Left cardiac atrium (tissue), 4 donors: ENCODE results near the gene DNAJC11. TPM values are rescaled to one million over a fixed set of nuclear protein-coding genes. Genes with fewer than 3 reads are reported as not detected.
A peak's percentile ranks its signal among the peaks of the same experiment; 100 is the strongest.
"Not testable (repeated sequence)": the region's sequence is repeated elsewhere in the genome, so short reads cannot be mapped to it uniquely, and the experiment has no call there.

Source experiments
- ATAC-seq, 2 donors: fragments of 200-7000 bp; cut with Tn5 transposase; one replicate each; pipeline ENCODE4 v1.9.1; 2020; ENCODE audit warnings: mild to moderate bottlenecking in 2 of 2, moderate library complexity in 2 of 2
- DNase-seq: peaks from one replicate; pipeline ENCODE4 v3.0.0-alpha.2; 2020
- intact Hi-C, 2 donors: fragments of 100-400 bp; cut with DNase I; formaldehyde crosslinking; loops; one replicate each; pipeline versions ENCODE4 v1.14.1 to v1.15.1; 2022 to 2023
- total RNA-seq, 2 donors: library from RNA; stranded (reverse); fragmentation: NEBNext Ultra II Directional; extraction: Animal tissue kit (Norgen Biotek cat#: 25700); gene quantifications; one replicate each; pipeline ENCODE4 v1.2.1, GENCODE V29; 2021
- donor health status: DM: no; HTN: yes; CAD: no.
- donor health status: DM: no; HTN: yes; CAD: no; lungs with severe emphysema.
- donor health status: DM: yes; HTN: yes; CAD: no.
- donor health status: Dilated cardiomyopathy.

The DNAJC11 gene
- total RNA-seq, 2 donors from 2014 or later: 54.5 to 57.1 TPM

- DNase-seq (no peak), ATAC-seq (no peak)
- intact Hi-C loops: no loop called here
Observed at GRCh38 chr1:6703016-6703415, 1.4 kb upstream of the DNAJC11 start.

- ATAC-seq (no peak), DNase-seq (no peak)
- intact Hi-C loops: no loop called here
Observed at GRCh38 chr1:6700853-6701436, 671 bp downstream of the DNAJC11 start.

DNA sequence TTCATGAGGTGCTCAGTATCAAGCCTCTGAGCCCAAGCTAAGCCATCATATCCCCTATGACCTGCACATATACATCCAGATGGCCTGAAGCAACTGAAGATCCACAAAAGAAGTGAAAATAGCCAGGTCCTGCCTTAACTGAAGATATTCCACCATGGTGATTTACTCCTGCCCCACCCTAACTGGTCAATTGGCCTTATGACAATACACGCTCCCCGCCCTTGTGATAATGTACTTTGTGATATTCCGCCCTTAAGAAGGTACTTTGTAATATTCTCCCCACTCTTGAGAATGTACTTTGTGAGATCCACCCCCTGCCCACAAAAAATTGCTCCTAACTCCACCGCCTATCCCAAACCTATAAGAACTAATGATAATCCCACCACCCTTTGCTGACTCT, 1.7 kb downstream of the DNAJC11 start:
- DNase-seq, ATAC-seq, intact Hi-C loops: not testable (repeated sequence)

DNA sequence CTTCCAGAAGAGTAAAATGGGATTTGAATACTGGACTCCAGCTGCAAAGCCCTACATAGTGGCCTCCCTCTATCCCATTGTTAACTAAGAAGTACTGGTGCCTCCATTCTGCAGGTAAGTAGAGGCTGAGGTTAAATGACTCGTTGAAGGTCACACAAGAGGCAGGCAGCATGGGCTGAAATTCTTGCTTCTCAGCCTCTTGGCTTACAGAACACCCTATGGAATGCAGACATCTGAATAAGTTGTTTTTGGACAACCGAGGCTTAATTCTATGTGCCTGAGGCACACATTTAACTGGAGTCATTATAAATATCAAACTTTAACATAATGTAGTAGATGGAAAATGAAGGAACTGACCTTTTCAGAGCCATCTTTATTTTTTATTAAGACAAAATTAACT, 5.7 kb downstream of the DNAJC11 start:
- intact Hi-C loops: no loop called here
- no peak for ATAC-seq
- DNase-seq: no peak

DNA sequence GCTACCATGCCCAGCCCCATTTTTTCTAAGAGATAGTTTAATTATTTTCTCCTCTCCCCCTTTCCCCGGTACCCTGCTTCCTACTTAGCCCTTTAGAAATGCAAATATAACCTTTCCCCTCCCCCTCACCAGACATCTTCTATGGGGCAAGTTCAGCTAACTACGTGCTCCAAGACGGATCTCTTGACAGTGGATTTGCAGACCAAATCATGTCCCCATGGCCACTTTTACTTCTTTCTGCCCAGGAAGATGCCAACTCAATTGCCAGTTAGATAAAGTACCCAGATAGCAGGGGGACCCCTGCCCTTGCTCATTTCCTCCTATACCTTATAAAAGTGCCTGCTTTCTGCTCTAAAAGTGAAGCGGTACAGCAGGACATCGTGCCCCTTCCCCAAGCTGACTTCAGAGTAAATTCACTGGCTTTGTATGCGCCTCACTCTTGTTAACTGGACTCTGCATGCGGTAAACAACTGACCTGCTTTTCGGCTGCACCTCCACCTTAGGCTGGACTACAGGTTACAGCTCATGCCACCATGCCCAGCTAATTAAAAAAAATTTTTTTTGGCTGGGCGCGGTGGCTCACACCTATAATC, 7.4 kb downstream of the DNAJC11 start:
- no peak for ATAC-seq
- no peak for DNase-seq
- intact Hi-C loops: no loop called here

- ATAC-seq (no peak), DNase-seq (no peak)
- intact Hi-C loops: no loop called here
Observed at GRCh38 chr1:6692956-6693355, 8.7 kb downstream of the DNAJC11 start.

GRCh38 chr1:6691507-6691906, 10.1 kb downstream of the DNAJC11 start:
- intact Hi-C loops: no loop called here
- no peak for DNase-seq

DNA sequence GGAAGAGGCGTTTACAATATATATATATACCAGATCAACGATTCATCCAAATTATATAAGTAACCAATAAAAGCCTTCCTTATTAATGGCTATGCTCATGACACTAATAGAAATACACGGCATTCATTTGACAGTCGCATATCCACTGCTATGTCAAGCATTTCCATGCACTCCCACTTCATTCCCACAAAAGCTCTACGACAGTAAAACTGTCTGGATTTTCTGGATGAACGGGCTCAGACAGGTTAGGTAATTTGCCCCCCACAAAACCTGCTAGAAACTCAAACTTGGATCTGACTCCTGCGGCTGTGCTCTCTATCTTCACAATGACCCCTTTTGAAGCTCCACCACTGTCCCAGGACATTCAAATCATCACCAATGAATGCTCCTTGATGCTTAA, 11.4 kb downstream of the DNAJC11 start:
- no peak for ATAC-seq
- intact Hi-C loops: no loop called here

More at GRCh38 chr1:6691507-6691906, 10.1 kb downstream of the DNAJC11 start:
- ATAC-seq: peak in 1 of 2 donors; percentile 55

DNA sequence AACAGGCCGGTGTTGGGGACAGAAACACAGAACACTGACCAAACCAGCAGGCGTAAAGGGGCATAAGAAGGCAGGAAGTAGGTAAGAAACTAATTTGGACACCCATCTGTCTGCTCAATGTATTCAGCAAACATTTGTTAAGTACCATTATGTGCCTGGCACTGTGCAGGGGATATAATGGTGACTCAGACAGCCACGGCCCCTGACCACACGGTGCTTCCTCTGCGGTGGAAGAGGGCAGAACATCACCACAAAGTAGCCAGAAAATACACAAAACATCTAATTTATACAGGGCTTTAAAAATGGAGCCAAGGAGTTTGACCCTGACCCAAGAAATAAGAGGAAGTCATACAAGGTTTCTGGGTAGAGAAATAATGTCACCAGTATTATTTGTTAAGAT, 12.9 kb downstream of the DNAJC11 start:
- DNase-seq (no peak), ATAC-seq (no peak)
- intact Hi-C loops: no loop called here

More for the DNA sequence above, 11.4 kb downstream of the DNAJC11 start:
- DNase-seq: no peak

- ATAC-seq: no peak
- intact Hi-C loops: no loop called here
Observed at GRCh38 chr1:6688001-6688400, 13.6 kb downstream of the DNAJC11 start.

GRCh38 chr1:6686294-6686693, 15.3 kb downstream of the DNAJC11 start:
- peak; percentile 89 to 95 for ATAC-seq
- intact Hi-C loops: no loop called here
- peak; percentile 42 for DNase-seq

More at GRCh38 chr1:6688001-6688400, 13.6 kb downstream of the DNAJC11 start:
- DNase-seq: no peak

DNA sequence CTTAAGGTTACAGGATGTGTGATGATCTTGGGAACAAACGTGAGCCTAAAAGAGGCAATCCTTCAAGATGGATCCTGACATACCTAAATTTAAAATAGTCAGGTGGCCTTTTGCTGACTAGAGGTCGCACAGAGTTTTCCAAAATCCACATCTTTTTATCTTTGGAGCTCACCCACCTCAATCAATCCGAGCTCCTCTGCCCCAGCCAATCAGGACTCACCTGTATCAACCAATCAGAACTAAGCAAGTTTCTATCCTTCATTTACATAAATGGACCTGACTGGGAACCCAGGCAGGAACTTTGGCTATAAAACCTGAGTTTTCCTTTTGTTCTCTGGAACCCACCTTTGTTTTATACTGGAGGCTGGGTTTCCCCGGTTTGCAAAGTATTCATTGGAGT, 16.2 kb downstream of the DNAJC11 start:
- DNase-seq (no peak), ATAC-seq (no peak)
- intact Hi-C loops: no loop called here

DNA sequence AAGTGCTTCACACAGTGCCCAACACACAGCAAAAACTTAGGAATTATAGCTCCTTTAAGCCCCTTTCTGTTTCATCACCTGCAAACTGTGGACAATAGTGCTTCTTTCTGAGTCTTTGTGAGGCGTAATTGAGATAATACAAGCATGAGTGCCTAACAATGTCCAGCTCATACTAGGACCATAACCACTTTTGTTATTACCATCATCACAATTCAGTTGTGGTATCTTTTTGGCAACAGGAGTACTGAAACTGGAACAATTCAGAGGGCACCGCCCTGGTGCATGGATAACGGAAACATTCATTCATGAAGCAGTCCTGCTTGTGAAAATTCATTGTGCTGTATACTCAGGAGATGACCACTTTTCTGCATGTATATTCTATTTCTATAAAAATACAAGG, 18.2 kb downstream of the DNAJC11 start:
- intact Hi-C loops: no loop called here
- ATAC-seq: no peak
- no peak for DNase-seq

GRCh38 chr1:6675941-6676340, 25.7 kb downstream of the DNAJC11 start:
- intact Hi-C loops: no loop called here
- ATAC-seq: no peak
- no peak for DNase-seq

- ATAC-seq (no peak), DNase-seq (no peak)
- intact Hi-C loops: no loop called here
Observed at GRCh38 chr1:6674771-6675170, 26.8 kb downstream of the DNAJC11 start.

DNA sequence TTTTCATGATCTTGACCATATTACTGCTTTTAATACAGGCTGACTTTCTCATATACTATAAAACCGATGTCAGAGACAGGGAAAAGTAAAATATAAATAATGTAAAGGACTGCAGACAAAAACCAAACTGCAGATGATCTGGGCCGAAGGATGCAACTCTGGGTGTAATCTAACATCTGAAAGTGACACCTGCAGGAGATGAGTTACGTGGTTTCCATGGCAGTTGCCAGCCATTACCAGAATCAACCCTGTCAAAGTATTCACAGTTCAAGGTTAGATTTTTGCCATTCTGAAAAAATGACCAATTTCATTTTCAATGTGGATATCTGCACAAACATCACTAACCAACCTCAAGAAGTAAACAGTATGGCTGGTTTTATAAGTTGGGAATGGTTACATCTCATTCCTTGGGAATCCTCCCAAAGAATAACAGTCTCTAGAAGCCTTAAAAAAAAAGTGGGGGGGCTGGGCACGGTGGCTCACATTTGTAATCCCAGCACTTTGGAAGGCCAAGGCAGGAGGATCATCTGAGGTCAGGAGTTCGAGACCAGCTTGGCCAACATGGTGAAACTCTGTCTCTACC, 27.7 kb downstream of the DNAJC11 start:
- ATAC-seq: no peak
- DNase-seq: no peak
- intact Hi-C loops: no loop called here

DNA sequence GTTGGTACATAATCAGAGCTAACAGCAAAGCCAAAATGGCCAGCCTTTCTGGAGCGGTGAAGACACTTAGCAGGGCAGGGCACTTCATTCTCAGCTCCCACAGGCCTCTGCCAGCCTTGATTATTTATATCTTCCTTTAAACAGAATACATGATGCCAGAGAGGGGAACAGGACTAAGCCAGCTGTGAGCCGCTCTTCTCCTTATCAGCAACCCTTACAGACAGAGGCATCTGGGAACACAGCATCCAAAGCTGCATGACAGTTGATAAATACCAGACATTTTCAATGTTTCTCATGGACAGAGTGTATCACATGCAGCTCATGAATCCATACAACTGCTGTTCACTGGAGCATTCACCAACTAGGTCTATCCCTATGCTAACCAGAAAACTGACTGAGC, 29.1 kb downstream of the DNAJC11 start:
- peak; percentile 93 to 96 for ATAC-seq
- intact Hi-C loops: no loop called here
- peak; percentile 31 for DNase-seq

GRCh38 chr1:6668503-6668902, 33.1 kb downstream of the DNAJC11 start:
- DNase-seq: no peak
- ATAC-seq: no peak
- intact Hi-C loops: no loop called here

DNA sequence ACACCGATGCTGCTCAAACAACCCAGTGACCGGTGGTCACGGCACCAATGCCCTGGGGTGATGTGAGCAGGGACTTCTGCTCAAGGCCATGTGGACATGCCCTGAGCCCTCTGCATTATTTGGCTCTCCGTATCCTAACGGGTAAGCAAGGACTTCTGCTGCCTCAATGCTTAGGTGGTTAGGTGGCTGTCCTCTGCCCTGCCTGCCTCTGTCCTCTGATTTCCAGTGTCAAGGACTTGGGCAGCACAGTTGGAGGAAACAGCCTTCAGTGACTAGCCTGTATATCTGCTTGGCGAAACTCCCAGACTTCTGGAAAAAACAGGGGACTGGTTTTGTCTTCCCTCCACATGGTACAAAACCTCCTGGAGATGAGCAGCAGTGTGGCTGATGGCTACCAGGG, 34.5 kb downstream of the DNAJC11 start:
- DNase-seq (no peak), ATAC-seq (peak; percentile 83 to 89)
- intact Hi-C loops: no loop called here

GRCh38 chr1:6666696-6667095, 34.9 kb downstream of the DNAJC11 start:
- peak; percentile 60 to 75 for ATAC-seq
- DNase-seq: no peak
- intact Hi-C loops: no loop called here

DNA sequence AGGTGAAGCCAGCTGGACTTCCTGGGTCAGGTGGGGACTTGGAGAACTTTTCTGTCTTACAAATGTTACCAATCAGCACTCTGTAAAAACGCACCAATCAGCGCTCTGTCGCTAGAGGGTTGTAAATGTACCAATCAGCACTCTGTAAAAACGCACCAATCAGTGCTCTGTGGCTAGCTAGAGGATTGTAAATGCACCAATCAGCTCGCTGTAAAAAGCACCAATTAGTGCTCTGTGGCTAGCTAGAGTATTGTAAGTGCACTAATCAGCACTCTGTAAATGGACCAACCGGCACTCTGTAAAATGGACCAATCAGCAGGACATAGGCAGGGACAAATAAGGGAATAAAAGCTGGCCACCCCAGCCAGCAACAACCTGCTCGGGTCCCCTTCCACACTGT, 39.1 kb downstream of the DNAJC11 start:
- intact Hi-C loops, ATAC-seq, DNase-seq: not testable (repeated sequence)
